GM12878 (cell line): Measurements from ENCODE around the gene OTUD3. TPM values are rescaled to one million over a fixed set of nuclear protein-coding genes. Genes with fewer than 3 reads are reported as not detected.

Experiments
- ATAC-seq: fragments of 200-7000 bp; cut with Tn5 transposase; 3 replicates; pipeline ENCODE4 v1.9.1; 2020; ENCODE audit warnings: mild to moderate bottlenecking, moderate library complexity
- BruUV-seq: library from RNA; stranded (reverse); fragments of 400-500 nt; replicated peaks from 2 replicates; lab custom pipeline; 2021; lab: Mats Ljungman, UMichigan
- CTCF ChIA-PET: fragments of 300-600 bp; sonication (Branson Sonifier 250); formaldehyde crosslinking; extraction: SDS; loops from one replicate; lab custom pipeline; 2021; ENCODE audit warnings: inconsistent platforms; lab: Yijun Ruan, JAX
- POLR2A ChIA-PET: fragments of 350-600 bp; formaldehyde crosslinking; extraction: SDS; loops from one replicate; lab custom pipeline; 2021; ENCODE audit warnings: inconsistent platforms; lab: Charles Lee
- RAD21 ChIA-PET: fragments of 300-600 bp; sonication (Branson Sonifier 250); formaldehyde crosslinking; loops from one replicate; lab custom pipeline; 2023; ENCODE audit warnings: antibody characterized with exemption; ENCODE audit not compliant: unreplicated experiment; lab: Charles Lee
- SMC1A ChIA-PET: fragments of 300-600 bp; sonication (Branson Sonifier 250); formaldehyde crosslinking; loops from one replicate; lab custom pipeline; 2023; ENCODE audit not compliant: unreplicated experiment, uncharacterized antibody; lab: Charles Lee
- DNase-seq: peaks from one replicate; pipeline ENCODE4 v3.0.0-alpha.2; 2011; ENCODE audit warnings: low read depth, low spot score
- FAIRE-seq: peaks from 3 replicates; lab custom pipeline; 2011; peaks lifted over from hg19 to GRCh38; lab: Jason Lieb, UNC
- H2AFZ ChIP-seq: 2 replicates; pipeline ENCODE4 v1.6.0; 2011; ENCODE audit warnings: low read depth, low read length, control low read depth; ENCODE audit not compliant: control insufficient read depth
- H3K27ac ChIP-seq: 2 replicates; pipeline ENCODE4 v1.5.1; 2011; ENCODE audit warnings: control low read depth; ENCODE audit not compliant: control insufficient read depth, insufficient read depth
- H3K27me3 ChIP-seq, 2 experiments: replicated peaks in 1 of 2; 2 replicates each; pipeline versions ENCODE4 v1.6.0 to v1.6.1; 2011; ENCODE audit warnings: low read length in 1 of 2; ENCODE audit not compliant: control insufficient read depth in 2 of 2, insufficient read depth in 2 of 2
- H3K36me3 ChIP-seq, 2 experiments: 2 replicates each; pipeline ENCODE4 v1.5.1; 2011; ENCODE audit warnings: low read length in 1 of 2; ENCODE audit not compliant: control insufficient read depth in 2 of 2, insufficient read depth in 2 of 2
- H3K4me1 ChIP-seq: 2 replicates; pipeline ENCODE4 v1.6.1; 2011; ENCODE audit warnings: mild to moderate bottlenecking, low read length, moderate library complexity, mixed read lengths; ENCODE audit not compliant: control insufficient read depth, insufficient read depth
- H3K4me2 ChIP-seq: 2 replicates; pipeline ENCODE4 v1.6.0; 2011; ENCODE audit warnings: control low read depth; ENCODE audit not compliant: control insufficient read depth, insufficient read depth
- H3K4me3 ChIP-seq: fragments of 200-600 bp; sonication (generic); 2 replicates; pipeline ENCODE4 v1.5.1; 2016
- H3K79me2 ChIP-seq: 2 replicates; pipeline ENCODE4 v1.6.0; 2011; ENCODE audit warnings: low read length; ENCODE audit not compliant: control insufficient read depth, insufficient read depth
- H3K9ac ChIP-seq: 2 replicates; pipeline ENCODE4 v1.8.0; 2011; ENCODE audit warnings: low read length, control low read depth, mixed read lengths; ENCODE audit not compliant: control insufficient read depth, insufficient read depth
- H3K9me3 ChIP-seq: replicated peaks from 3 replicates; pipeline ENCODE4 v1.5.1; 2011; ENCODE audit warnings: mild to moderate bottlenecking, low read length; ENCODE audit not compliant: control insufficient read depth, insufficient read depth
- H4K20me1 ChIP-seq: 2 replicates; pipeline ENCODE4 v1.6.0; 2011; ENCODE audit not compliant: control insufficient read depth, insufficient read depth
- CHD4 ChIP-seq: fragments of 200-600 bp; sonication (generic); IDR thresholded peaks from 2 replicates; pipeline ENCODE4 v1.6.1; 2016; ENCODE audit warnings: mild to moderate bottlenecking
- RCOR1 ChIP-seq: conservative IDR thresholded peaks from 2 replicates; pipeline ENCODE4 v1.6.1; 2012; ENCODE audit warnings: low read depth, low read length, improper control_type of control experiment
- SMAD5 ChIP-seq: IDR thresholded peaks from 2 replicates; pipeline ENCODE4 v1.6.1; 2016; ENCODE audit warnings: antibody characterized with exemption, low read depth
- TBL1XR1 ChIP-seq: IDR thresholded peaks from 2 replicates; pipeline ENCODE4 v1.6.1; 2012; ENCODE audit warnings: low read depth, low read length, improper control_type of control experiment
- TCF3 ChIP-seq: IDR thresholded peaks from 2 replicates; pipeline ENCODE4 v1.6.1; 2012; ENCODE audit warnings: low read depth, mild to moderate bottlenecking, low read length, borderline replicate concordance; ENCODE audit not compliant: insufficient read depth
- ZBTB40 ChIP-seq: fragments of 450-650 bp; IDR thresholded peaks from 2 replicates; pipeline ENCODE4 v1.6.1; 2016; ENCODE audit warnings: mild to moderate bottlenecking, moderate library complexity, borderline replicate concordance
- ZSCAN29 ChIP-seq: fragments of 450-650 bp; IDR thresholded peaks from 2 replicates; pipeline ENCODE4 v1.6.1; 2017; ENCODE audit warnings: mild to moderate bottlenecking, moderate library complexity
- WGBS: methylation state at CpG from one replicate; pipeline ENCODE4 v1.1.6; 2016; ENCODE audit warnings: low lambda C conversion rate; ENCODE audit not compliant: insufficient replicate concordance, insufficient coverage; ENCODE audit errors: missing lambda C conversion rate; 5-methylcytosine and 5-hydroxymethylcytosine counted together
- in situ Hi-C: fragments of 300-500 bp; cut with MboI; formaldehyde crosslinking; loops from 9 replicates; pipeline ENCODE4 v1.14.3; 2018; ENCODE audit warnings: mixed read lengths
- intact Hi-C: fragments of 100-400 bp; cut with micrococcal nuclease; formaldehyde crosslinking; loops from one replicate; pipeline ENCODE4 v1.14.2; 2022; ENCODE audit not compliant: unreplicated experiment
- polyA plus RNA-seq, 11 experiments: library from polyadenylated mRNA; depleted of rRNA in 4 of 11; unstranded in 6 of 11; stranded (reverse) in 5 of 11; fragments of >200 nt; fragmentation: Nextera tagmentation in 4 of 11; fragmentation: Illumina TruSeq in 1 of 11; extraction: Ambion mirVana in 4 of 11; extraction: Trizol in 1 of 11; gene quantifications; 1 replicate in 1 of 11; 2 replicates in 10 of 11; pipeline versions ENCODE4 v1.2.1 to v1.2.3, GENCODE V29; 2011 to 2016; ENCODE audit warnings: inconsistent platforms in 2 of 11, missing spikeins in 2 of 11, low read depth in 1 of 11
- total RNA-seq, 4 experiments: library from RNA; depleted of rRNA in 3 of 4; stranded (reverse); fragments of >200 nt in 3 of 4; fragmentation: Illumina TruSeq in 1 of 4; extraction: Trizol in 1 of 4; gene quantifications; 2 replicates each; pipeline versions ENCODE4 v1.2.1 to v1.2.3, GENCODE V29; 2013 to 2021

Gene OTUD3
- total and polyA plus RNA-seq, 10 of the 15 experiments (the other 5 are each of a cell fraction or from before 2014, with no cell fraction given) = 0.77 to 8.9 (median 4.8) TPM

- TF ChIP-seq TCF3 = no peak
- TF ChIP-seq ZBTB40 = peak; percentile 36; the same call in 1 of the 2 replicates
- no peaks in the 10 kb centered on the region for H3K36me3 ChIP-seq
- H2AFZ ChIP-seq = no peak overlapping the region
- CTCF ChIA-PET = no interaction called here
- no peak overlapping the region for H3K9ac ChIP-seq
- no peak overlapping the region for H3K4me3 ChIP-seq
- DNase-seq (no peak), ATAC-seq (no peak), FAIRE-seq (no peak)
- SMC1A ChIA-PET = no interaction called here
- no TSS peak for BruUV-seq
- H3K4me1 ChIP-seq = no peaks in the 10 kb centered on the region
- intact Hi-C loops (no loop called here), in situ Hi-C loops (no loop called here)
- POLR2A ChIA-PET = no interaction called here
- H4K20me1 ChIP-seq = no peaks in the 10 kb centered on the region
- WGBS = 67% methylated on average over 2 of the region's 2 CpGs
- no peaks in the 10 kb centered on the region for H3K27me3 ChIP-seq
- no peak overlapping the region for H3K27ac ChIP-seq
- H3K79me2 ChIP-seq = no peaks in the 10 kb centered on the region
- RAD21 ChIA-PET = no interaction called here
- no peak overlapping the region for H3K4me2 ChIP-seq
- no peaks in the 10 kb centered on the region for H3K9me3 ChIP-seq
These were observed 60.5 kb downstream of the OTUD3 start for GRCh38 chr1:19942657-19943056.

GRCh38 chr1:19945914-19946313 lies 63.7 kb downstream of the OTUD3 start:
- TF ChIP-seq CHD4 (no peak), TBL1XR1 (no peak), ZSCAN29 (no peak), RCOR1 (no peak), SMAD5 (no peak)
- RAD21 ChIA-PET = no interaction called here
- no peak overlapping the region for H3K4me3 ChIP-seq
- in situ Hi-C loops = no loop called here
- DNase-seq (no peak), FAIRE-seq (no peak), ATAC-seq (no peak)
- SMC1A ChIA-PET = no interaction called here
- intact Hi-C loops = no loop called here
- no peaks in the 10 kb centered on the region; a peak in 1 of 4 replicates for H3K27me3 ChIP-seq
- no peaks in the 10 kb centered on the region for H3K36me3 ChIP-seq
- no peaks in the 10 kb centered on the region for H4K20me1 ChIP-seq
- H3K27ac ChIP-seq = no peak overlapping the region
- 0% methylated on average over 2 of the region's 2 CpGs for WGBS
- H3K9me3 ChIP-seq = no peaks in the 10 kb centered on the region
- H3K79me2 ChIP-seq = no peaks in the 10 kb centered on the region
- H2AFZ ChIP-seq = no peak overlapping the region
- no TSS peak for BruUV-seq
- POLR2A ChIA-PET = no interaction called here
- H3K9ac ChIP-seq = no peak overlapping the region
- CTCF ChIA-PET = interaction anchor here (0.7 to 0.8 kb wide), 2 partner anchors 21 to 415 kb away, joined by 3 to 6 read pairs; no protein-coding TSS in a partner anchor
- H3K4me2 ChIP-seq = no peak overlapping the region
- no peaks in the 10 kb centered on the region for H3K4me1 ChIP-seq
